WERI-Rb-1 (cell line): Measurements from ENCODE around the gene EFCAB6.

Experiments
- DNase-seq: peaks from one replicate; pipeline ENCODE4 v3.0.0-alpha.2; 2020
- H3K27ac ChIP-seq: fragments of 250-450 bp; sonication (Bioruptor Pico); 2 replicates; pipeline ENCODE4 v1.5.1; 2020; ENCODE audit warnings: mild to moderate bottlenecking, moderate library complexity
- H3K27me3 ChIP-seq: fragments of 250-450 bp; sonication (Bioruptor Pico); 2 replicates; pipeline ENCODE4 v1.5.1; 2021; ENCODE audit warnings: mild to moderate bottlenecking, low read depth, moderate library complexity; ENCODE audit not compliant: insufficient read depth, severe bottlenecking
- H3K36me3 ChIP-seq: fragments of 250-450 bp; sonication (Bioruptor Pico); 2 replicates; pipeline ENCODE4 v1.5.1; 2020; ENCODE audit warnings: mild to moderate bottlenecking, moderate library complexity
- H3K4me3 ChIP-seq: 2 replicates; pipeline ENCODE4 v1.5.1; 2011; ENCODE audit warnings: low read depth, mild to moderate bottlenecking, control low read depth, low read length
- H3K9me3 ChIP-seq: fragments of 250-450 bp; sonication (Bioruptor Pico); 2 replicates; pipeline ENCODE4 v1.5.1; 2021; ENCODE audit warnings: mild to moderate bottlenecking, moderate library complexity; ENCODE audit not compliant: severe bottlenecking
- TF ChIP-seq, protein P1 (sequence below): IDR thresholded peaks from 2 replicates; pipeline ENCODE4 v1.5.1; 2011; ENCODE audit warnings: low read depth, mild to moderate bottlenecking, control low read depth, inconsistent platforms, low read length

Gene EFCAB6

DNA sequence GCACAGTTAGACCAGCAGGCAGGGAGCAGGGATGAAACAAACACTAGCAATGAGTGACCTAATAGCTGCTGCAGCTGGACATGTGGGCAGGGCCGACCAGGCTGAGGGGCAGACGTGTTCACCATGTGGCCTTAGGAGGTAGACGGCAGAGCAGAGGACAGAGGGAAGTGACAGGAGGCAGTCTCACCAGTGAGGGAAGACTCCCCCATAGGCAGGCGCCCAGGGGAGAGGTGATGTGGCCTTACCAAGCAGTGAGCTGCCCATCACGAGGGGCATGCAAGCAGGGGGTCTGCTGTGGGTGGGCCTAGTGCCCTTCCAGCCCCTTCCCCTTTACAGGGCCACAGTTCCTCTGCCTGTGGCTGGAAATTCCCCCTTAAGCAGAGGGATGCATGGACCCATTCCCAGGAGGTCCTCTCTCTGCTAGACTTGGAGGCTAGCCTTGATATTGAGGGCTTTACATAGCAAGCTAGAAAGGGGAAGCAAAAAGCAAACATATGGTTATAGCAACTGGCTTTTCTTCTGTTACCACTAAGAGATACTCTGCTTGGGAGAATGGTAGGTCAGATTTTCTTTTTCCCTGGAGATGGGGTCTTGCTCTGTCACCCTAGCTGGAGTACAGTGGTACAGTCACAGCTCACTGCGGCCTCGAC is 332.7 kb downstream of the EFCAB6 start:
- Histone ChIP-seq H3K27ac (no peak overlapping the region), H3K36me3 (no peaks in the 10 kb centered on the region), H3K9me3 (no peaks in the 10 kb centered on the region), H3K27me3 (no peaks in the 10 kb centered on the region), H3K4me3 (no peak overlapping the region)
- no peak for DNase-seq
- TF ChIP-seq, protein P1, sequence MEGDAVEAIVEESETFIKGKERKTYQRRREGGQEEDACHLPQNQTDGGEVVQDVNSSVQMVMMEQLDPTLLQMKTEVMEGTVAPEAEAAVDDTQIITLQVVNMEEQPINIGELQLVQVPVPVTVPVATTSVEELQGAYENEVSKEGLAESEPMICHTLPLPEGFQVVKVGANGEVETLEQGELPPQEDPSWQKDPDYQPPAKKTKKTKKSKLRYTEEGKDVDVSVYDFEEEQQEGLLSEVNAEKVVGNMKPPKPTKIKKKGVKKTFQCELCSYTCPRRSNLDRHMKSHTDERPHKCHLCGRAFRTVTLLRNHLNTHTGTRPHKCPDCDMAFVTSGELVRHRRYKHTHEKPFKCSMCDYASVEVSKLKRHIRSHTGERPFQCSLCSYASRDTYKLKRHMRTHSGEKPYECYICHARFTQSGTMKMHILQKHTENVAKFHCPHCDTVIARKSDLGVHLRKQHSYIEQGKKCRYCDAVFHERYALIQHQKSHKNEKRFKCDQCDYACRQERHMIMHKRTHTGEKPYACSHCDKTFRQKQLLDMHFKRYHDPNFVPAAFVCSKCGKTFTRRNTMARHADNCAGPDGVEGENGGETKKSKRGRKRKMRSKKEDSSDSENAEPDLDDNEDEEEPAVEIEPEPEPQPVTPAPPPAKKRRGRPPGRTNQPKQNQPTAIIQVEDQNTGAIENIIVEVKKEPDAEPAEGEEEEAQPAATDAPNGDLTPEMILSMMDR: no peak
